Right atrium auricular region (tissue), 2 donors: Measurements from ENCODE around the gene ACER3. TPM values are rescaled to one million over a fixed set of nuclear protein-coding genes. Genes with fewer than 3 reads are reported as not detected.

Experiments used
- DNase-seq: peaks from one replicate; pipeline ENCODE4 v3.0.0-alpha.2; 2019; ENCODE audit warnings: low spot score
- H3K27ac ChIP-seq, 2 donors: fragments of 200-600 bp; sonication (generic); 1 replicate in 1 of 2; 2 replicates in 1 of 2; pipeline ENCODE4 v1.5.1; 2016 to 2019
- H3K27me3 ChIP-seq, 2 donors: fragments of 200-600 bp; sonication (generic); one replicate each; pipeline versions ENCODE4 v1.5.1 to v1.6.0; 2017 to 2019
- H3K36me3 ChIP-seq: fragments of 200-600 bp; sonication (generic); one replicate; pipeline ENCODE4 v1.5.1; 2016
- H3K4me1 ChIP-seq, 2 donors: fragments of 200-600 bp; sonication (generic); one replicate each; pipeline versions ENCODE4 v1.5.1 to v1.6.0; 2017 to 2019
- H3K4me3 ChIP-seq, 2 donors: fragments of 200-600 bp; sonication (generic); 1 replicate in 1 of 2; 2 replicates in 1 of 2; pipeline ENCODE4 v1.5.1; 2017 to 2019; ENCODE audit warnings: mild to moderate bottlenecking in 1 of 2, moderate library complexity in 1 of 2
- H3K9me3 ChIP-seq, 2 donors: fragments of 200-600 bp; sonication (generic); one replicate each; pipeline ENCODE4 v1.5.1; 2019
- total RNA-seq, 2 donors: library from RNA; depleted of rRNA; stranded (reverse); fragments of >200 nt; gene quantifications; one replicate each; pipeline ENCODE4 v1.1.0, GENCODE V29; 2016
- TF ChIP-seq, protein P1 (sequence below), 2 donors: fragments of 200-600 bp; sonication (generic); IDR thresholded peaks; one replicate each; pipeline ENCODE4 v1.5.1; 2019; ENCODE audit warnings: antibody characterized with exemption in 2 of 2

ACER3 gene
- total RNA-seq, 2 donors from 2014 or later, result 6.4 to 11.3 TPM

DNA sequence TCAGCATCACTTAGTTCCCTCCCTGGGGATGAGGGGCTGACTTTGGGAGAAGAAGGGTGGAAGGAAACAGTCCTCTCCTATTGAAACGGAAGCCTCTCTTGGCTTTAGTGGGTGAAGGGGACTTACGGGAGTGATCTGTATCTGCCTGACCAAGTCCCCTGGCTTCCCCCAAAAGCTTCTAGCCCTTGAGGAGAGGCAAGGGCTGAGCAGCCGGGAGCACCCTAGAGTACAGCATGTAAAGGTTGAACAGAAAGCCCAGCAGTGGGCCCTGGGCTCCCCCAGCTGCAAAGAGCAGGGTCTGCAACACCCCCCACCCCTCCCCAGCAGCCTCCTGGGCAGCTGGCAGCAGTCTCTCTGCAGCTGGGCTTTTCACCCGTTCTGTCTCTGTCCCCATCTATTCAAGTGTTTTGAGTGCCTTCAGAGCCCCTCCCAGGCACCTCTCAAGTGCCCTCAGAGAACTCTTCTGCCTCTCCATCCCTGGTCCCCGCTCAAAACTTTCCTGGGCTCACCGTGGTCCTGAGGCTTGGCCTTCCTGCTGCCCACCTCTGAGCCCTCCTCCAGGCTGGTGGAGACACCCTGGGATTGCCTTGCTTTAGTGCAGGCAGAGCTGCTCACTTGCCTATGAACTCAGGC is 208.7 kb downstream of the ACER3 start:
- no peaks in the 10 kb centered on the region for H3K36me3 ChIP-seq
- DNase-seq, result peak; percentile 55
- no peaks in the 10 kb centered on the region for H3K9me3 ChIP-seq
- H3K4me1 ChIP-seq, result peaks cover 0 to 52% of the 10 kb centered on the region in 2 donors
- H3K27me3 ChIP-seq, result no peaks in the 10 kb centered on the region
- H3K27ac ChIP-seq, result no peak overlapping the region
- TF ChIP-seq, protein P1, sequence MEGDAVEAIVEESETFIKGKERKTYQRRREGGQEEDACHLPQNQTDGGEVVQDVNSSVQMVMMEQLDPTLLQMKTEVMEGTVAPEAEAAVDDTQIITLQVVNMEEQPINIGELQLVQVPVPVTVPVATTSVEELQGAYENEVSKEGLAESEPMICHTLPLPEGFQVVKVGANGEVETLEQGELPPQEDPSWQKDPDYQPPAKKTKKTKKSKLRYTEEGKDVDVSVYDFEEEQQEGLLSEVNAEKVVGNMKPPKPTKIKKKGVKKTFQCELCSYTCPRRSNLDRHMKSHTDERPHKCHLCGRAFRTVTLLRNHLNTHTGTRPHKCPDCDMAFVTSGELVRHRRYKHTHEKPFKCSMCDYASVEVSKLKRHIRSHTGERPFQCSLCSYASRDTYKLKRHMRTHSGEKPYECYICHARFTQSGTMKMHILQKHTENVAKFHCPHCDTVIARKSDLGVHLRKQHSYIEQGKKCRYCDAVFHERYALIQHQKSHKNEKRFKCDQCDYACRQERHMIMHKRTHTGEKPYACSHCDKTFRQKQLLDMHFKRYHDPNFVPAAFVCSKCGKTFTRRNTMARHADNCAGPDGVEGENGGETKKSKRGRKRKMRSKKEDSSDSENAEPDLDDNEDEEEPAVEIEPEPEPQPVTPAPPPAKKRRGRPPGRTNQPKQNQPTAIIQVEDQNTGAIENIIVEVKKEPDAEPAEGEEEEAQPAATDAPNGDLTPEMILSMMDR (IDR thresholded peaks at IDR 0.05), result no peak
- H3K4me3 ChIP-seq, result no peak overlapping the region

DNA sequence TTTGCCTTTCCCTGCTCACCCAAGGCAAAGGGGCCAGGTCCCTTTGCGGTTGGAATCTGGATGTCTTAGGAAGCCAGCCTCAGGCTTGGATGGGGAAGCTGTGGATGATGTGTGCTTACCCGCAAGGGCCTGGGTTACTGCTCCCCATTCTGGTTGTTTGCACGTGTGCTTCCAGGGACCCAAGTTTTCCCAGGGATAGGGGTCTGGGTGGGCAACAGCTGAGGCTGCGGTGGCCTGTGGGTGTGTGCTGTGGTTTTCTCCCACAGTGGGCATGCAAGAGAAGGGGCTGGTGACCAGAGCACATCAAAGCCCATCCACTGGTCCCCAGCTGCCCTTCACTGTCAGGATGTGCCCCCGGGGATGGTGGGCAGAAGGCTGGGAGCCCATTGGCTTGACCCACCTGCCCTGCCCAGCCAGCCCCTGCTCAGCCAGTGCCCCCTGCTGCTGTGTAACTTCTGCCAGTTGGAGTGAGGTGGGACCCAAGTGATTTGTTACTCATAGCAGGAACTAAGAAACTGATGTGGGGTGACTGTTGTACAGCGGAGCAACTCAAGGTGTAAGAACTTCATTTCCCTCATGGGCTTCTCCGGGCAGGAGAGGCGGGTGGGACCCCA is 209.4 kb downstream of the ACER3 start:
- Histone ChIP-seq H3K4me1 (peaks cover 0 to 54% of the 10 kb centered on the region in 2 donors), H3K27ac (no peak overlapping the region), H3K9me3 (no peaks in the 10 kb centered on the region), H3K4me3 (no peak overlapping the region), H3K27me3 (no peaks in the 10 kb centered on the region), H3K36me3 (no peaks in the 10 kb centered on the region)
- TF ChIP-seq, protein P1 (IDR thresholded peaks at IDR 0.05), result no peak
- no peak for DNase-seq

DNA sequence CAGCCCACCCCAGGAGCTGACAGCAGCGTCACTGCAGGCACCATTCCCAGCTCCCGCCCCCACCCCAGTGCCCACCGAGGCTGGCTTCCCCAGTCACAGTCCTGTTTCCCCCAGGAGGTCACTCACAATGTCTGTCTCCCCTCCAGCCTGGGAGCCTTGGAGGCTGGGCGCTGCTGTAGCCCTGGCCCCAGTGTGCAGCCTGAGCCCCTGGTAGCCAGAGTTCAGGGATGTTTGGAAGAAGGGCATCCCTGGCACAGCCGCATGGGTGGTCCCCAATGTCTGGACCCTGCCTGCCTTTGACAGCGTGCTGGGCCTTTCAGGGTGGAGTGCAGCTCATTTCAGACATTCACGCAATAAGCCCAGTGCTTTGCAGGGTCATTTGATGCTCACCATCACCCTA is 210.4 kb downstream of the ACER3 start:
- Histone ChIP-seq H3K36me3 (no peaks in the 10 kb centered on the region), H3K4me3 (no peak overlapping the region), H3K27ac (no peak overlapping the region), H3K4me1 (peaks cover 0 to 49% of the 10 kb centered on the region in 2 donors), H3K27me3 (no peaks in the 10 kb centered on the region), H3K9me3 (no peaks in the 10 kb centered on the region)
- DNase-seq, result no peak
- TF ChIP-seq, protein P1 (IDR thresholded peaks at IDR 0.05), result no peak

DNA sequence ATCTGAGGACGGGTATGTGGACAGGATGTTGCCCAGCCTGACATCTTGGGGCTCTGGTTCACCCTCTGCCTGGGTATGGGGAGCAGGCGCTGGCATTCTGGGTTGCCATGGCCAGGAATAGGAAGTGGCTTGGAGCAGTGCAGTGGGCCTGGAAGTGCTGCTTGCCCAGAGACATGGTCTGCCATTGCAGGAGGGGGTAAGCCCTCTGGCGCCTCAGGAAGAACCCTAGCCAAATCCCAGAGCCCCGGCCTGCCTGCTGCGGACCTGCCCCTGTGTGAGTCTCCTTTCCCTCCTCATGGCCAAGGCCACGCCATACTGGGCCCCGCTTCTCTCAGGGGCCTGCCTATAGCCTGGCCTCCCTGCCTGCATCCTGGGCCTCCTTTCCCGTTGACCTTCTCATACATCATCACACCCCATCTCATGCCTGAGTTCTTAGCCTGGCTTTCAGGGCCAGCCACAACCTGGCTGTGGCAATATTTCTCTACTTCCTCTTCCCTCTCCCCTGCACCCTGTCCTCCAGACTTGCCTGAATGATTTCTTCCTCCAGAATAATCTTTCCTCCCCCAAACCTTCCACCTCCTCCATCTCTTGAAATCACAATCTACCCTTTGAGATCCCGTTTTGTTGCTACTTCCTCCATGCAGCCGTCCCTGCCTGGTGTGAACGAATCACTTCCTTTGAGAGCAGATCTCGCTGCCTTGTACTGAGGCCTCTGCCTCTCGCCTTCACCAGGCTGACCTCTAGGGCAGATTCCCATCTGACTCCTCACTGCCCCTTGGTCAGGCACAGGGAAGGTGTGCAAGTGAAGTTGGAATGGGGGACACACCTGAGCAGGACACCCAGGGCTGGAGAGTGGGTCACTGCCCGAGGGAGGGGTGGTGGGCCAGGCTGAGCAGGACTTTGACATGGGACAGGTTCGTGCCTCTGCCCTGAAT is 211.2 kb downstream of the ACER3 start:
- no peak for DNase-seq
- no peaks in the 10 kb centered on the region for H3K27me3 ChIP-seq
- no peaks in the 10 kb centered on the region for H3K36me3 ChIP-seq
- TF ChIP-seq, protein P1 (IDR thresholded peaks at IDR 0.05), result no peak
- peaks cover 0 to 47% of the 10 kb centered on the region in 2 donors for H3K4me1 ChIP-seq
- peak overlapping the region; percentile 66 to 80 for H3K27ac ChIP-seq
- no peak overlapping the region for H3K4me3 ChIP-seq
- H3K9me3 ChIP-seq, result no peaks in the 10 kb centered on the region

DNA sequence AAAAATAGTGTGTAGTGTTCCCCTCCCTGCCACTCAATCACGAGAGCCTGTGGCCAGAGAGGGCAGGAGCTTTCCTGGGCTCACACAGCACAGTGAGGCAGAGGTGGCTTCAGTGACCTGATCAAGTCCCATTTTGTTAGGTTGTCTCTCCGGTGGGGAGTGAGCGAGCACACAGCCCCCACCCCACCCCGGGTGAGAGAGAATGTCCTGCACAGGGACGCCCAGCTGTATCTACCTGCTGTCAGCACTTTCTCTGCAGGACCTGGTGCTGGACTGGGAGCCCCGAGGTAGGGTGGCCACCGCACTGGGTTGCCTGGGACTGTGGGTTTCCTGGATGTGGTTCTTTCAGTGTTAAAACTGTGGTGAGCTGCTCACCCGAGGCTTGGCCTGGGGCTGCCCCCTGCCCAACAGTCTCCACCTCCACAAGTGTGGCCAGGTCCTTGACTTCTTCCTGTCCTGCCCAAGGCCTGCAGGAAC is 212.2 kb downstream of the ACER3 start:
- Histone ChIP-seq H3K4me1 (peaks cover 0 to 40% of the 10 kb centered on the region in 2 donors), H3K36me3 (no peaks in the 10 kb centered on the region), H3K27ac (peak overlapping the region; percentile 66 to 80), H3K9me3 (no peaks in the 10 kb centered on the region), H3K27me3 (no peaks in the 10 kb centered on the region), H3K4me3 (no peak overlapping the region)
- no peak for DNase-seq
- TF ChIP-seq, protein P1 (IDR thresholded peaks at IDR 0.05), result no peak
